ENCODE data around the gene UBE2Z.
"Not testable (repeated sequence)": the region's sequence is repeated elsewhere in the genome, so short reads cannot be mapped to it uniquely, and the experiment has no call there.

The UBE2Z gene

DNA sequence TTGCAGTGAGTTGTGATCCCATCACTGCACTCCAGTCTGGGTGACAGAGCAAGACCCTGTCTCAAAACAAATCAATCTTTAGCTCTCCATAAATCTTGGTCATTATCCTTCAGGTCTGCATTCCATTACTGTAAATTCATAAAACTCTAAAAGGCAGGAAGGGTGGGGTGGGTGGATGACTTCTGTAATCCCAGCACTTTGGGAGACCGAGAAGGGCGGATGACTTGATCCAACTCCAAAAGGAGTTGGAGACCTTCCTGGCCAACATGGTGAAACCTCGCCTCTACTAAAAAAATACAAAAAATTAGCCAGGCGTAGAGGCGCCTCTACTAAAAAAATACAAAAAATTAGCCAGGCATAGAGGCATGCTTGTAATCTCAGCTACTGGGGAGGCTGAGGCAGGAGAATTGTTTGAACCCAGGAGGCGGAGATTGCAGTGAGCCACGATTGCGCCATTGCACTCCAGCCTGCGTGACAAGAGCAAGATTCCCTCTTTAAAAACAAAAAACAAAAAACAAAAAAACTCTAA is 2.2 kb upstream of the UBE2Z start:
- DNase-seq, result no peak

- DNase-seq, result no peak
Observed at GRCh38 chr17:48907713-48908046, 527 bp upstream of the UBE2Z start.

DNA sequence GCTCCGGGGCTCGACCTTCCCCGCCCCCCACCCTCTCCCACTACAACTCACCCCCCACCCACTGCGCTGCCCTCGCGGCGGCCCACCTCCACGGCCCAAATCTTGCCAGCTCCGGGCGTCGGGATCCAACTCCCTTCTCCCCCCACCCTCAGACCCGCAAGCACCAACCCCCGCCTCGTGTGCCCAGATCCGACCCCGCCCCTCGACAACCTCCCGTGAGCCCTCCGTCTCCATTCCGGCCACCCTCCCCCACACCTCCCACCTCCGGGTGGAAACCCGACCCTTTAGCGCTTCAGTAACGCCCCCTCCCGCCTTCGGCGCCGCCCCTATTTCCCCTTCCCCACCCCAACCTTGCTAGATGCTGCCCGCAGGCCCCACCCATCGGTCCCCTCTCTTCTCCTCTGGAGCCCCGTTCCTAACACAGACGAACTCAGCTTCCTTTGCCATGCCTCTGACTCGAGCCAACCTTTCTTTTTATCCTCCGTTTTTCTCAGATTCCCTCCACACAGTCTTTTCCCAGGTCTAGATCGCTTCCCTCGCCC is 717 bp downstream of the UBE2Z start:
- peak; percentile 76 for DNase-seq

DNA sequence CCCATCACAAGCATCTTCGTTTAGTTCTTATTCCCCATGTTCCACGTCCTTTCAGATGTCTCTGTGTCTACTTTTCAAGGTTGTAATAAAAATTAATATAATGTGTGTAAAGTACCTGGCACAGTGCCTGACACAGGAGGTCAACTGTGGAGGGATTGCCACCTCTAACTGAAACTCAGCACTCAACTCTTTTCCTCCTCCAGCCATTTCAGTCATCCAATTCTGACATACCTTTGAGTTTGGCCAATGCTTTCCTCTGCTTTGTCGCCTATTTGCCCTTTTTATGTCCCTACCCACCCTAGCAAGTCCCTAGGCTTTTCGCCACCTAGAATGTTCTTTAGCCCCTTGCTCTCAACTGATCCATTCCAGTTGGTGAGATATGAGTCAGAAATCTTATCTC is 1.6 kb downstream of the UBE2Z start:
- no peak for DNase-seq

- DNase-seq, result no peak
Observed at GRCh38 chr17:48910370-48910769, 2.2 kb downstream of the UBE2Z start.

DNA sequence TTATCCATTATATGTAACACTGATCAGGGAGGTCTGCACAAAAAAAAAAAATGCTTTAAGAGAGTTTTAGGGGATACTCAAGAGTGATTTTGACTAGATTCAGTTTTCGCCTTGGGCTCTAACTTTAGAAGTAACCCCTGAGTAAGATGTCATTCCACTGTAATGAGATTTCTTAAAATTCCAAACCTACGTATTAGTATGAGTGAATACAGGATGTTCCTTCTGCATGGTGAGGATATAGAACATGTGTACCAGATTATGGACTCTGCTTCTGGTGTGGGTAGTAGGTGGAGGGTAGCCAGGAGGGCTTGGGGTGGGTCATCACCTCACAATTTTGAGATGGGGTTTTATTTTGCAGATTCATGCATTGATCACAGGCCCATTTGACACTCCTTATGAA is 4.3 kb downstream of the UBE2Z start:
- DNase-seq, result no peak

- peak; percentile 4 for DNase-seq
Observed at GRCh38 chr17:48915459-48916282, 7.5 kb downstream of the UBE2Z start.

DNA sequence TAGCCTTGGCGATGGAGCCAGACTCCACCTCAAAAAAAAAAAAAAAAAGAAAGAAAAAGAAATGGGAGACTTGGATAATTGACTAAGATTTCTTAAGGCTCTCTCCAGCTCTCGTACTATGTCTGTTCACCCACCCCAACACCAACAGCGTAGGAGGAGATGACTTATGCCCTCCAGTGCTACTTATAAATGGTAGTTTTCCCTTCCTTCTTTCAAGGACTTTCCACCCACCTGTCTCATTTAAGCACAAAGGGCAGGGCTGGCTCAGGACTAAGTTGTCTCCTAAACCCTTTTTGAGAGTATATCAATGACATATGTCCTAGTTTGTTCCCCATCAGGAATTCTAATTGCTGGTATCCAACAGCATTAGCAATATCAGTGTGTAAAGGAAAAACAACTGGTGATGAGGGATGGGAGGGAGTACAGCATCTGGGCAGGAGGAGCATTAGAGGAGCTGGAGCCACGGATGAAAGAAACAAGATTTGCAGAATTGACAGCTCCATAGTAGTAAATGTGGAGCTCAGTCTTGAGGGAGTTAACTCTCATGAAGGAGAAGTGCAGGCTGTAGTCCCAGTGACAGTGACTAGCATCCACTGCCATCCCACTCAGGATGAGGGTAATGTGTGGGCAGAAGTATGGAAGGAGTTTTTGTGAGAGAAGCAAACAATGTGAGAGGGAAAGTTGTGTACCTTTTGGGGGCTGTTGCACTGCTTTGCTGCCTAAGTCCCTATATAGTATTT is 17.2 kb downstream of the UBE2Z start:
- DNase-seq, result no peak

DNA sequence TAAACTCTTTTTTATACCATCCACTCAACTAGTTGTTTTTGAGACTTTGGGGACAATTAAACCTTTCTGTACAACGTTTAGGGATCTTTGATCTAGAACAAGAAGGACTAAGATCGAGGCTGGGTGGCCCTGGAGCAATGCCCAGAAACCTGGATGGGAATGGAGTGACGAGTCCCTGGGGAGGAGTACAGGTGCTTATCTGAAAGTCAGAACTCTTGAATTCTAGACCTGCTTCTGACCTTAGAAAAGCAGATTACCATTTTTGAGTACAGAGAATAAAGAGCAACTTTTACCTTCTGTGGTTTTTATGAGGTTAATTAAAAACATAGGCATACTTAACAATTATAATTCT is 17.8 kb downstream of the UBE2Z start:
- DNase-seq, result no peak

- no peak for DNase-seq
Observed at GRCh38 chr17:48927978-48928745, 20.0 kb downstream of the UBE2Z start.

DNA sequence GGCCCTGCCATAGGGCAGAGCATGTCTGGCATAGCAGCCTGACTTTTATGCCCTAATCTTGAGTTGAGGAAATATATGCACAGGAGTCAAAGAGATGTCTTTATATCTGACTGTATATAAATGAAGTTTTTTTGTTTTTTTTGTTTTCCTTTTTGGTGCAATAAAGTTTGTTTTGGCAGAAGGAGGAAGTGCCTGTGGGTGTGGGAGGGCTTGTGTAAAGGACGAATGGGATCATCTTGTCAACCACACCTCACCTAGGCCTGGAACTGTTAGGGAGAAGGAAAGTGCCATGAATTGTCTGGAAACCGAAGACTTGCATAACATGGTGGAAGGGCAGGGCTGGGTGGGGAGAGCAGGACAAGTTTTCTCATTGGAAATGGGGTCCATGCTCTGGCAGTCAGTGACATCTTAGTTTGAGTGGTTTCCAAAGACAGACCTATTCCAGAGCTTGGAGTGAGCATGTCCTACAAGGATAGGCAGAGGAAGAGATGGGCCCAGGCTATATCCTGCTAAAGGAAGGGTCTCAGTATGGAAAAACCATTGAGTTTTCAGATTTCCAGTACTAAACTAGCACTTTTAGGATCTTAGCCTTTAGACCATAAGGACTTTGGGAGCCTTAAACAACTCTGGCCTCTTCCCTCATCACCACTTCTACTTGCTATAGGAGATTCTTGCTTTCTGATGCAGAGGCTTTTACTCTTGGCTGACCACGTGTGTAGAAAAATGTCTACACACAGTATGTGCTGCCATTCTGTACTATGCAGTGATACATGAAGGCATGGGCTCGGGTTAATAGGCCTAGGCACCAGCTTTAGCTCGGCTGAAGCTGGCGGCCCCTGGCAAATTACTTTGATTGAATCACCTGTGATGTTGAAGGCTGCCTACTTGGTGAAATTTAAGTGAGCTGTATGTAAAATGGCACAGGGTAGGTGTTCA is 20.9 kb downstream of the UBE2Z start:
- no peak for DNase-seq

GRCh38 chr17:48929812-48930165 is 21.6 kb downstream of the UBE2Z start:
- DNase-seq, result no peak

GRCh38 chr17:48930435-48930873 is 22.2 kb downstream of the UBE2Z start:
- DNase-seq, result no peak

- no peak for DNase-seq
Observed at GRCh38 chr17:48933035-48933434, 24.8 kb downstream of the UBE2Z start.

- DNase-seq, result peak; percentile 91
Observed at GRCh38 chr17:48944515-48945260, 36.5 kb downstream of the UBE2Z start, which contains the start of gene SNF8. Gene SNF8, minus strand, starts transcription at chr17:48944842. Its CDS starts 108 bp downstream, at chr17:48944734.

GRCh38 chr17:48945261-48945651 is 37.0 kb downstream of the UBE2Z start:
- DNase-seq, result not testable (repeated sequence)

- DNase-seq, result no peak
Observed at GRCh38 chr17:48951572-48951971, 43.4 kb downstream of the UBE2Z start.

DNA sequence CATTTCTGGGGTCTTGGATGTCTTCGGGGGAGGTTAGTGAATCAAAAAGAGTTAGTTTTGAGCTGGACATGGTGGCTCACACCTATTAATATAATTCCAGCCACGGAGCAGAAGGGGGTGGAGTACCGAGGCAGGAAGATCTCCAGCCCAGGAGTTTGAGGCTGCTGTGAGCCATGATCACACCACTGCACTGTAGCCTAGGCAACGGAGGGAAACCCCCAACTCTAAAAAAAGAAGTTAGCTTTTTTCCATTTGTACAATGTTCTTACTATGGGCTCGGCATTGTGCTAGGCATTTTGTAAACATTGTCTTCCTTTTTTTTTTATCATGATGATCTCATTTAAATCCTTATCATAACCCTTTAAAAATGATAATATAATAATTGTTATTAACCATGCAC is 44.7 kb downstream of the UBE2Z start:
- DNase-seq, result no peak

- no peak for DNase-seq
Observed at GRCh38 chr17:48954300-48954755, 46.1 kb downstream of the UBE2Z start.

GRCh38 chr17:48960834-48961515 is 52.8 kb downstream of the UBE2Z start:
- DNase-seq, result no peak
